Hepatocyte (in vitro differentiated cells): Measurements from ENCODE around the gene CABLES2. TPM values are rescaled to one million over a fixed set of nuclear protein-coding genes. Genes with fewer than 3 reads are reported as not detected.

Experiments used
- DNase-seq: peaks from one replicate; pipeline ENCODE4 v3.0.0-alpha.2; 2016; ENCODE audit warnings: low spot score
- H2AFZ ChIP-seq: fragments of 200-600 bp; sonication (generic); 2 replicates; pipeline ENCODE4 v1.6.0; 2016; ENCODE audit warnings: antibody characterized with exemption, mild to moderate bottlenecking
- H3K27ac ChIP-seq: fragments of 200-600 bp; sonication (generic); 2 replicates; pipeline ENCODE4 v1.5.1; 2016; ENCODE audit warnings: mild to moderate bottlenecking
- H3K27me3 ChIP-seq: fragments of 200-600 bp; sonication (generic); 2 replicates; pipeline ENCODE4 v1.6.1; 2016
- H3K36me3 ChIP-seq: fragments of 200-600 bp; sonication (generic); replicated peaks from 2 replicates; pipeline ENCODE4 v1.5.1; 2016; ENCODE audit warnings: low read depth; ENCODE audit not compliant: insufficient read depth
- H3K4me1 ChIP-seq: fragments of 200-600 bp; sonication (generic); 2 replicates; pipeline ENCODE4 v1.5.1; 2016; ENCODE audit warnings: mild to moderate bottlenecking, moderate library complexity; ENCODE audit not compliant: insufficient read depth
- H3K4me2 ChIP-seq: fragments of 200-600 bp; sonication (generic); 2 replicates; pipeline ENCODE4 v1.6.0; 2016
- H3K4me3 ChIP-seq: fragments of 200-600 bp; sonication (generic); 2 replicates; pipeline ENCODE4 v1.5.1; 2016; ENCODE audit warnings: mild to moderate bottlenecking
- H3K79me2 ChIP-seq: fragments of 200-600 bp; sonication (generic); 2 replicates; pipeline ENCODE4 v1.6.0; 2017; ENCODE audit warnings: mild to moderate bottlenecking
- H3K9me2 ChIP-seq: fragments of 200-600 bp; sonication (generic); replicated peaks from 2 replicates; pipeline ENCODE4 v1.6.0; 2017; ENCODE audit warnings: mild to moderate bottlenecking; ENCODE audit not compliant: insufficient read depth
- H3K9me3 ChIP-seq: fragments of 200-600 bp; sonication (generic); 2 replicates; pipeline ENCODE4 v1.5.1; 2016; ENCODE audit warnings: low read depth, mild to moderate bottlenecking
- H4K20me1 ChIP-seq: fragments of 200-600 bp; sonication (generic); 2 replicates; pipeline ENCODE4 v1.6.0; 2016; ENCODE audit warnings: mild to moderate bottlenecking; ENCODE audit not compliant: insufficient read depth, poor library complexity, severe bottlenecking
- CTCF ChIP-seq: fragments of 200-600 bp; sonication (generic); IDR thresholded peaks from 2 replicates; pipeline ENCODE4 v1.5.1; 2016; ENCODE audit warnings: antibody characterized with exemption, mild to moderate bottlenecking; ENCODE audit not compliant: poor library complexity
- EZH2 ChIP-seq: fragments of 200-600 bp; sonication (generic); IDR thresholded peaks from 2 replicates; pipeline ENCODE4 v1.6.1; 2016; ENCODE audit warnings: antibody characterized with exemption, mild to moderate bottlenecking, borderline replicate concordance
- EZH2phosphoT487 ChIP-seq: fragments of 200-600 bp; sonication (generic); IDR thresholded peaks from one replicate; pipeline ENCODE4 v1.6.1; 2018; ENCODE audit warnings: antibody characterized with exemption, mild to moderate bottlenecking, low read depth, moderate library complexity; ENCODE audit not compliant: unreplicated experiment, severe bottlenecking
- WGBS: methylation state at CpG from one replicate; pipeline ENCODE4 v1.1.6; 2016; ENCODE audit warnings: low lambda C conversion rate; ENCODE audit errors: missing lambda C conversion rate; 5-methylcytosine and 5-hydroxymethylcytosine counted together
- polyA plus RNA-seq: library from polyadenylated mRNA; unstranded; fragments of >200 nt; fragmentation: Nextera tagmentation; extraction: Ambion mirVana; gene quantifications from 2 replicates; pipeline ENCODE4 v1.2.1, GENCODE V29; 2016
- total RNA-seq: library from RNA; depleted of rRNA; stranded (reverse); fragments of >200 nt; gene quantifications from 2 replicates; pipeline ENCODE4 v1.2.3, GENCODE V29; 2014

CABLES2 gene
- total and polyA plus RNA-seq, 2 experiments from 2014 or later = 8.6 to 19.1 TPM

- peaks cover 19% of the 10 kb centered on the region for H3K4me1 ChIP-seq
- H3K9me2 ChIP-seq = no peaks in the 10 kb centered on the region
- no peaks in the 10 kb centered on the region for H3K27me3 ChIP-seq
- no peak for DNase-seq
- no peaks in the 10 kb centered on the region for H3K36me3 ChIP-seq
- no peaks in the 10 kb centered on the region for H3K79me2 ChIP-seq
- no peak overlapping the region for H3K27ac ChIP-seq
- WGBS = 93% methylated on average over 23 of the region's 24 CpGs
- no peak overlapping the region for H3K4me3 ChIP-seq
- no peak for TF ChIP-seq EZH2phosphoT487
- no peak for TF ChIP-seq EZH2
- TF ChIP-seq CTCF = no peak
- no peaks in the 10 kb centered on the region for H3K9me3 ChIP-seq
- H3K4me2 ChIP-seq = no peak overlapping the region
- no peaks in the 10 kb centered on the region for H4K20me1 ChIP-seq
- H2AFZ ChIP-seq = no peak overlapping the region
Observed at GRCh38 chr20:62415354-62416111, 8.4 kb upstream of the CABLES2 start.

GRCh38 chr20:62413896-62414481 lies 6.9 kb upstream of the CABLES2 start:
- Histone ChIP-seq H3K4me1 (peaks cover 24% of the 10 kb centered on the region), H3K4me2 (peak overlapping the region; percentile 53), H3K9me3 (no peaks in the 10 kb centered on the region), H3K27ac (peak overlapping the region; percentile 84), H3K36me3 (no peaks in the 10 kb centered on the region), H3K79me2 (no peaks in the 10 kb centered on the region), H2AFZ (no peak overlapping the region), H3K9me2 (no peaks in the 10 kb centered on the region), H4K20me1 (no peaks in the 10 kb centered on the region), H3K27me3 (no peaks in the 10 kb centered on the region), H3K4me3 (no peak overlapping the region)
- 86% methylated on average over 17 of the region's 22 CpGs for WGBS
- no peak for DNase-seq
- no peak for TF ChIP-seq EZH2

GRCh38 chr20:62413025-62413570 lies 6.0 kb upstream of the CABLES2 start:
- no peak for TF ChIP-seq EZH2
- TF ChIP-seq CTCF = no peak
- no peak for TF ChIP-seq EZH2phosphoT487
- 82% methylated on average over 10 of the region's 11 CpGs for WGBS
- H2AFZ ChIP-seq = no peak overlapping the region
- no peaks in the 10 kb centered on the region for H3K36me3 ChIP-seq
- H3K9me3 ChIP-seq = no peaks in the 10 kb centered on the region
- H3K9me2 ChIP-seq = no peaks in the 10 kb centered on the region
- no peaks in the 10 kb centered on the region for H4K20me1 ChIP-seq
- H3K79me2 ChIP-seq = no peaks in the 10 kb centered on the region
- peak overlapping the region; percentile 84 for H3K27ac ChIP-seq
- H3K27me3 ChIP-seq = no peaks in the 10 kb centered on the region
- H3K4me3 ChIP-seq = no peak overlapping the region
- H3K4me1 ChIP-seq = peaks cover 24% of the 10 kb centered on the region
- H3K4me2 ChIP-seq = peak overlapping the region; percentile 53
- peak; percentile 52 for DNase-seq
